OCI-LY3 (cell line): ENCODE results near the gene ADISSP.

Experiments used
- H2AFZ ChIP-seq: fragments of 200-600, 300-600 bp; shearing (Covaris generic); 2 replicates; pipeline ENCODE4 v1.6.0; 2014; ENCODE audit warnings: antibody characterized with exemption, low read depth, low read length
- H3K27ac ChIP-seq: fragments of 200-600, 300-600 bp; sonication (generic); 2 replicates; pipeline ENCODE4 v1.5.1; 2014; ENCODE audit warnings: mild to moderate bottlenecking, low read length, moderate library complexity, mixed read lengths
- H3K27me3 ChIP-seq: fragments of 200-600, 300-600 bp; sonication (generic); 2 replicates; pipeline ENCODE4 v1.6.1; 2014; ENCODE audit warnings: low read depth, low read length, mixed read lengths
- H3K36me3 ChIP-seq: fragments of 200-600, 300-600 bp; sonication (generic); replicated peaks from 2 replicates; pipeline ENCODE3; 2014; ENCODE audit warnings: low read depth, low read length, mixed read lengths
- H3K4me1 ChIP-seq: fragments of 300-600, 200-600 bp; sonication (generic); 2 replicates; pipeline ENCODE4 v1.6.1; 2014; ENCODE audit warnings: low read length, mixed read lengths
- H3K4me2 ChIP-seq: fragments of 200-600, 300-600 bp; sonication (generic); 2 replicates; pipeline ENCODE4 v1.6.1; 2014; ENCODE audit warnings: low read length, mixed read lengths
- H3K4me3 ChIP-seq: fragments of 300-600, 200-600 bp; sonication (generic); 2 replicates; pipeline ENCODE4 v1.5.1; 2014; ENCODE audit warnings: antibody characterized with exemption, mild to moderate bottlenecking, low read length, moderate library complexity
- H3K79me2 ChIP-seq: fragments of 300-600, 200-600 bp; shearing (Covaris generic); 2 replicates; pipeline ENCODE4 v1.6.1; 2014; ENCODE audit warnings: mild to moderate bottlenecking, low read length, mixed read lengths
- H3K9ac ChIP-seq: fragments of 300-600, 200-600 bp; shearing (Covaris generic); 2 replicates; pipeline ENCODE4 v1.6.0; 2014; ENCODE audit warnings: mild to moderate bottlenecking, low read length, moderate library complexity
- H3K9me3 ChIP-seq: fragments of 200-600, 300-600 bp; shearing (Covaris generic); 2 replicates; pipeline ENCODE4 v1.6.1; 2014; ENCODE audit warnings: low read length, mixed read lengths; ENCODE audit not compliant: insufficient read depth
- H4K20me1 ChIP-seq: fragments of 200-600, 300-600 bp; sonication (generic); 2 replicates; pipeline ENCODE4 v1.6.1; 2016; ENCODE audit warnings: low read length, mixed read lengths; ENCODE audit not compliant: insufficient read depth
- EZH2phosphoT487 ChIP-seq: fragments of 200-600 bp; shearing (Covaris generic); IDR thresholded peaks from 2 replicates; pipeline ENCODE4 v1.6.1; 2018; ENCODE audit warnings: antibody characterized with exemption, mixed run types, low read depth
- TF ChIP-seq, protein P1 (sequence below): fragments of 200-600, 300-600 bp; sonication (generic); IDR thresholded peaks from 2 replicates; pipeline ENCODE4 v1.5.1; 2014; ENCODE audit warnings: antibody characterized with exemption, low read length, low read depth

ADISSP gene

GRCh38 chr20:3741836-3742458, 25.6 kb downstream of the ADISSP start:
- Histone ChIP-seq H3K4me2 (no peak overlapping the region), H3K27me3 (0 out of 2 replicates have a peak, but pooled peaks cover 6% of the 10 kb centered on the region), H3K79me2 (no peaks in the 10 kb centered on the region), H3K4me1 (no peaks in the 10 kb centered on the region), H2AFZ (no peak overlapping the region), H3K9me3 (no peaks in the 10 kb centered on the region), H3K27ac (no peak overlapping the region), H4K20me1 (no peaks in the 10 kb centered on the region), H3K36me3 (no peaks in the 10 kb centered on the region), H3K9ac (no peak overlapping the region), H3K4me3 (no peak overlapping the region)
- TF ChIP-seq, protein P1, sequence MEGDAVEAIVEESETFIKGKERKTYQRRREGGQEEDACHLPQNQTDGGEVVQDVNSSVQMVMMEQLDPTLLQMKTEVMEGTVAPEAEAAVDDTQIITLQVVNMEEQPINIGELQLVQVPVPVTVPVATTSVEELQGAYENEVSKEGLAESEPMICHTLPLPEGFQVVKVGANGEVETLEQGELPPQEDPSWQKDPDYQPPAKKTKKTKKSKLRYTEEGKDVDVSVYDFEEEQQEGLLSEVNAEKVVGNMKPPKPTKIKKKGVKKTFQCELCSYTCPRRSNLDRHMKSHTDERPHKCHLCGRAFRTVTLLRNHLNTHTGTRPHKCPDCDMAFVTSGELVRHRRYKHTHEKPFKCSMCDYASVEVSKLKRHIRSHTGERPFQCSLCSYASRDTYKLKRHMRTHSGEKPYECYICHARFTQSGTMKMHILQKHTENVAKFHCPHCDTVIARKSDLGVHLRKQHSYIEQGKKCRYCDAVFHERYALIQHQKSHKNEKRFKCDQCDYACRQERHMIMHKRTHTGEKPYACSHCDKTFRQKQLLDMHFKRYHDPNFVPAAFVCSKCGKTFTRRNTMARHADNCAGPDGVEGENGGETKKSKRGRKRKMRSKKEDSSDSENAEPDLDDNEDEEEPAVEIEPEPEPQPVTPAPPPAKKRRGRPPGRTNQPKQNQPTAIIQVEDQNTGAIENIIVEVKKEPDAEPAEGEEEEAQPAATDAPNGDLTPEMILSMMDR = no peak
- TF ChIP-seq EZH2phosphoT487 = no peak

DNA sequence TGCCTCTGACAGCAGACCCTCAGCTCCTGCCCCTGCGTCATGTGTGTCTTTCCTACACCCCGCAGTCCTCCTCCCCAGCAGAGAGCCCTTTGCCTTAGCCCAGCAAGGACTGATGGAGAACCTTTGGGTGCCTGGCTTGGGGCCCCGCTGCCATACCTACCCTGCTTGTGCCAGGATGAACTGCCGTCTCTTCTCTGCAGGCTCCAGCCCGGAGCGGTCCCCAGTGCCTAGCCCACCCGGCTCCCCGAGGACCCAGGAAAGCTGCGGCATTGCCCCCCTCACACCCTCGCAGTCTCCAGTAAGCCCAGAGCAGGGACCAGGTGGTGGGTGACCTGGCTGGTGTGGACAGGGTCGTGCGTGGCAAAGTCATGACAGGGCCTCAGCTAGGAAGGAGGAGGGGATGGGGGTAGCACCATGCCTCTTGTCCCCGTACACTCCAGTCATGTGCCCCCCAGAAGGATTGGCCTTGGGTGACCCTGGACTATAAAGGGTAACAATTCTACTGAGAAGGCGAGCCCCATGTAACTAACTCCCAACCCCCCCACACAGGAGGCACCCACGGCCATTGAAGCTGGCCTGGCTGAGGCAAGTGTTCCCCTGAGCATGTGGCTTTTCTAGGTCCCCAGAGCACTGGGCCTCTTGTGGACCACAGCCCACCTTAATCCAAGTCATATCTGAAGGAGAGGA, 26.8 kb downstream of the ADISSP start:
- no peaks in the 10 kb centered on the region for H3K36me3 ChIP-seq
- no peak overlapping the region for H3K9ac ChIP-seq
- no peaks in the 10 kb centered on the region for H4K20me1 ChIP-seq
- H3K27ac ChIP-seq = no peak overlapping the region
- H3K4me1 ChIP-seq = no peaks in the 10 kb centered on the region
- no peak overlapping the region for H3K4me3 ChIP-seq
- 0 out of 2 replicates have a peak, but pooled peaks cover 6% of the 10 kb centered on the region for H3K27me3 ChIP-seq
- H2AFZ ChIP-seq = no peak overlapping the region
- no peak for TF ChIP-seq EZH2phosphoT487
- TF ChIP-seq, protein P1 = no peak
- no peaks in the 10 kb centered on the region for H3K79me2 ChIP-seq
- no peak overlapping the region for H3K4me2 ChIP-seq
- no peaks in the 10 kb centered on the region for H3K9me3 ChIP-seq

- H3K36me3 ChIP-seq = no peaks in the 10 kb centered on the region
- H2AFZ ChIP-seq = no peak overlapping the region
- no peak overlapping the region for H3K9ac ChIP-seq
- H3K9me3 ChIP-seq = no peaks in the 10 kb centered on the region
- no peaks in the 10 kb centered on the region for H3K4me1 ChIP-seq
- TF ChIP-seq EZH2phosphoT487 = no peak
- TF ChIP-seq, protein P1 = no peak
- H3K4me2 ChIP-seq = no peak overlapping the region
- 0 out of 2 replicates have a peak, but pooled peaks cover 6% of the 10 kb centered on the region for H3K27me3 ChIP-seq
- no peaks in the 10 kb centered on the region for H3K79me2 ChIP-seq
- H3K27ac ChIP-seq = no peak overlapping the region
- H4K20me1 ChIP-seq = no peaks in the 10 kb centered on the region
- H3K4me3 ChIP-seq = no peak overlapping the region
Measured at GRCh38 chr20:3739926-3740451, 27.6 kb downstream of the ADISSP start.

GRCh38 chr20:3739054-3739925, 28.3 kb downstream of the ADISSP start:
- Histone ChIP-seq H3K9me3 (no peaks in the 10 kb centered on the region), H3K4me3 (no peak overlapping the region), H3K27me3 (0 out of 2 replicates have a peak, but pooled peaks cover 1% of the 10 kb centered on the region), H2AFZ (no peak overlapping the region), H3K79me2 (no peaks in the 10 kb centered on the region), H3K36me3 (no peaks in the 10 kb centered on the region), H3K4me2 (no peak overlapping the region), H3K4me1 (no peaks in the 10 kb centered on the region), H3K27ac (no peak overlapping the region), H4K20me1 (no peaks in the 10 kb centered on the region), H3K9ac (no peak overlapping the region)
- TF ChIP-seq, protein P1 = no peak
- no peak for TF ChIP-seq EZH2phosphoT487
